ENCODE data around the gene ANKRD24.
"Not testable (repeated sequence)": the region's sequence is repeated elsewhere in the genome, so short reads cannot be mapped to it uniquely, and the experiment has no call there.

Gene ANKRD24

DNA sequence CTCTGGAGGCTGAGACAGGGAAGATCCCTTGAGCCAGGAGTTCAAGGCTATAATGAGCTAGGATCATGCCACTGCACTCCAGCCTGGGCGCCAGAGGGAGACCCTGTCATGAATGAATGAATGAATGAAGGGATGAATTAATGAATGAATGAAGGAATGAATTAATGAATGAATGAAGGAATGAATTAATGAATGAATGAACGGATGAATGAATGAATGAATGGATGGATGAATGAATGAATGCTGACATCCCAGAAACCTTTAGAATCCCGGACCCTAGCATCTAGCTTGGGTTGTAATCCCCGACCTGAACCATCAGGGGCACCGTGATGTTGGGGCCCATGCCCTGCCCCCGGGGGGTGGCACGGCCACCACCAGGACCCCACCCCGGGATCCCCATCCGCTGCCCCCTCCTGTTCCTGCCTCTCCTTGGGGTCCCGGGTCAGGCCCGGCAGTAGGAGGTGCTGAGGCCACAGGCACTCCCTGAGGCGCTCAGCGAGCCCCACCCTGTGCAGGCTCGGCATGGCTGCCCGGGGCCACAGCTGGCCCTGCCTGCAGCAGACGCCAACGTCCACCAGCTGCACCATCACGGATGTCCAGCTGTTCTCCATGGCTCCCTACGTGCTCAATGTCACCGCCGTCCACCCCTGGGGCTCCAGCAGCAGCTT, 50.3 kb downstream of the ANKRD24 start:
- H3K27ac ChIP-seq = no peak overlapping the region
- no peak overlapping the region for H3K9ac ChIP-seq
- H3K79me2 ChIP-seq (ENCODE audit: insufficient read depth, low read depth) = no peaks in the 10 kb centered on the region
- H4K20me1 ChIP-seq (ENCODE audit: insufficient read depth) = no peaks in the 10 kb centered on the region
- TF ChIP-seq, protein P1, sequence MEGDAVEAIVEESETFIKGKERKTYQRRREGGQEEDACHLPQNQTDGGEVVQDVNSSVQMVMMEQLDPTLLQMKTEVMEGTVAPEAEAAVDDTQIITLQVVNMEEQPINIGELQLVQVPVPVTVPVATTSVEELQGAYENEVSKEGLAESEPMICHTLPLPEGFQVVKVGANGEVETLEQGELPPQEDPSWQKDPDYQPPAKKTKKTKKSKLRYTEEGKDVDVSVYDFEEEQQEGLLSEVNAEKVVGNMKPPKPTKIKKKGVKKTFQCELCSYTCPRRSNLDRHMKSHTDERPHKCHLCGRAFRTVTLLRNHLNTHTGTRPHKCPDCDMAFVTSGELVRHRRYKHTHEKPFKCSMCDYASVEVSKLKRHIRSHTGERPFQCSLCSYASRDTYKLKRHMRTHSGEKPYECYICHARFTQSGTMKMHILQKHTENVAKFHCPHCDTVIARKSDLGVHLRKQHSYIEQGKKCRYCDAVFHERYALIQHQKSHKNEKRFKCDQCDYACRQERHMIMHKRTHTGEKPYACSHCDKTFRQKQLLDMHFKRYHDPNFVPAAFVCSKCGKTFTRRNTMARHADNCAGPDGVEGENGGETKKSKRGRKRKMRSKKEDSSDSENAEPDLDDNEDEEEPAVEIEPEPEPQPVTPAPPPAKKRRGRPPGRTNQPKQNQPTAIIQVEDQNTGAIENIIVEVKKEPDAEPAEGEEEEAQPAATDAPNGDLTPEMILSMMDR (conservative IDR thresholded peaks at IDR 0.05; ENCODE audit: low read depth, low read length) = no peak
- no peaks in the 10 kb centered on the region for H3K36me3 ChIP-seq (ENCODE audit: insufficient read depth)
- peaks cover 83% of the 10 kb centered on the region for H3K27me3 ChIP-seq (ENCODE audit: insufficient read depth, low read depth)
- no peak overlapping the region for H3K4me2 ChIP-seq
- H3K4me1 ChIP-seq (ENCODE audit: low read depth, poor library complexity, severe bottlenecking) = no peaks in the 10 kb centered on the region
- no peak overlapping the region for H3K4me3 ChIP-seq (IDR thresholded peaks at IDR 0.05; ENCODE audit: insufficient read depth, low read depth, low read length)
- no peak overlapping the region for H2AFZ ChIP-seq (ENCODE audit: low read depth)

DNA sequence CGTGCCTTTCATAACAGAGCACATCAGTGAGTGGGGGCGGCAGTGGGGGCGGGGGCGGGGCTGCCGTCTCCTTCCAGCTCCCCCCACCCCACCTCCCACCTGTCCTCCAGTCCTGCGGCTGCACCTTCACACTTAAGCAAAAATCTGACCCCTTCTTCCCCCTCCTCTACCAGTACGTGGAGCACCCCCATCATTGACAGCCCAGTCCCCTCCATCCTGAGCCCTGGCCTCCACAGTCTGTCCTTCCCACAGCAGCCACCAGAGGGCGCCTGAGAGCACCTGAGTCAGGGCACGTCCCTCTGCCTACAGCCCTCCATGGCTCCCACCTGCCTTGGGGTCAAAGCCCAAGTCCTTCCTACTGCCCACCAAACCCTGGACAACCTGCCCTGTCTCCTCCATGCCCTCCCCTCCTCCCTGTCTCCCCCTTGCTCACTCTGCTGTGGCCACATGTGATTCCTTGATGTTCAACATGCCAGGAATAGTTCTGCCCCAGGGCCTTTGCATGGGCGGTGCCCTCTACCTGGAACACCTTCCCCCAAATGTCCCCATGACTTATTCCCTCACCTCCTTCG, 50.9 kb downstream of the ANKRD24 start:
- TF ChIP-seq, protein P1 (conservative IDR thresholded peaks at IDR 0.05; ENCODE audit: low read depth, low read length) = peak; percentile 73
- Histone ChIP-seq H4K20me1 (ENCODE audit: insufficient read depth) (no peaks in the 10 kb centered on the region), H3K4me3 (IDR thresholded peaks at IDR 0.05; ENCODE audit: insufficient read depth, low read depth, low read length) (no peak overlapping the region), H3K4me2 (no peak overlapping the region), H2AFZ (ENCODE audit: low read depth) (no peak overlapping the region), H3K36me3 (ENCODE audit: insufficient read depth) (no peaks in the 10 kb centered on the region), H3K27ac (no peak overlapping the region), H3K9ac (no peak overlapping the region), H3K27me3 (ENCODE audit: insufficient read depth, low read depth) (peaks cover 80% of the 10 kb centered on the region), H3K79me2 (ENCODE audit: insufficient read depth, low read depth) (no peaks in the 10 kb centered on the region), H3K4me1 (ENCODE audit: low read depth, poor library complexity, severe bottlenecking) (no peaks in the 10 kb centered on the region)

DNA sequence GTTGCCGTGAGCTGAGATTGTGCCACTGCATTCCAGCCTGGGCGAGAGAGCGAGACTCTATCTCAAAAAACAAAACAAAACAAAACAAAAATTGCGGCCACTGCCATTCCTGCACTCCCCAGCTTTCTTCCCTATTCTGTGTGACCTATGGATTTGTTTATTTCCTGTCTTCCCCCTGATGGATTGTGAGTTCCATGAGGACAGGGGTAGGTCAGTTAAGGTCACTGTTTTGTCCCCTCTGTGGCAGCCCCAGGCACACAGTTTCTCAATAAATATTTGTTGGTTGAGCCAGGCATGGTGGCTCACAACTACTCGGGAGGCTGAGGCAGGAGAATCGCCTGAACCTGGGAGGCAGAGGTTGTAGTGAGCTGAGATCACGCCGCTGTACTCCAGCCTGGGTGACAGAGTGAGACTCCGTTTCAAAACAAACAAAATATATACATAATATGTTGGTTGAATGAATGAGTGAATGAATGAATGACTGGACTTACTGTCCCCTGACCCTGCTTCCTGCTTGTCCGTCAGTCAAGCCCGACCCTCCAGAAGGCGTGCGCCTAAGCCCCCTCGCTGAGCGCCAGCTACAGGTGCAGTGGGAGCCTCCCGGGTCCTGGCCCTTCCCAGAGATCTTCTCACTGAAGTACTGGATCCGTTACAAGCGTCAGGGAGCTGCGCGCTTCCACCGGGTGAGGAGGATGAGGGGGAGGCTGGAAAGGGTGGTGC, 51.8 kb downstream of the ANKRD24 start:
- H3K79me2 ChIP-seq (ENCODE audit: insufficient read depth, low read depth) = no peaks in the 10 kb centered on the region
- H3K27me3 ChIP-seq (ENCODE audit: insufficient read depth, low read depth) = peaks cover 77% of the 10 kb centered on the region; the same call in 1 of the 2 replicates
- H3K9ac ChIP-seq = no peak overlapping the region
- H3K27ac ChIP-seq = no peak overlapping the region
- no peaks in the 10 kb centered on the region for H3K4me1 ChIP-seq (ENCODE audit: low read depth, poor library complexity, severe bottlenecking)
- no peak overlapping the region for H3K4me3 ChIP-seq (IDR thresholded peaks at IDR 0.05; ENCODE audit: insufficient read depth, low read depth, low read length)
- TF ChIP-seq, protein P1 (conservative IDR thresholded peaks at IDR 0.05; ENCODE audit: low read depth, low read length) = no peak
- no peak overlapping the region for H3K4me2 ChIP-seq
- no peaks in the 10 kb centered on the region for H3K36me3 ChIP-seq (ENCODE audit: insufficient read depth)
- no peaks in the 10 kb centered on the region for H4K20me1 ChIP-seq (ENCODE audit: insufficient read depth)
- H2AFZ ChIP-seq (ENCODE audit: low read depth) = no peak overlapping the region

DNA sequence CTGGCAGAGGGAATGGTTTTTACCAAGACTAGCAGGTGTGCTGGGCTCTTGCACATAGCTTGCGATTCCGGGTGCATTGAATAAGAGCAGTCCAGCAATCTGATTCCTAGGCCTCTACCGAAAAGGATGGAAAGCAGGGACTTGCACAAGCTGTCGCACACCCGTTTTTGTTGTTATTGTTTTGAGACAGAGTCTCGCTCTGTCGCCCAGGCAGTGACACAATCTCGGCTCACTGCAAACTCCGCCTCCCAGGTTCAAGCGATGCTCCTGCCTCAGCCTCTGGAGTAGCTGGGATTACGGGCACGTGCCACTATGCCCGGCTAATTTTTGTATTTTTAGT, 52.3 kb downstream of the ANKRD24 start:
- Histone ChIP-seq H3K4me3 (IDR thresholded peaks at IDR 0.05; ENCODE audit: insufficient read depth, low read depth, low read length) (no peak overlapping the region), H3K27me3 (ENCODE audit: insufficient read depth, low read depth) (peaks cover 75% of the 10 kb centered on the region; the same call in 1 of the 2 replicates), H3K79me2 (ENCODE audit: insufficient read depth, low read depth) (no peaks in the 10 kb centered on the region), H3K4me2 (no peak overlapping the region), H2AFZ (ENCODE audit: low read depth) (no peak overlapping the region), H3K27ac (no peak overlapping the region), H3K4me1 (ENCODE audit: low read depth, poor library complexity, severe bottlenecking) (no peaks in the 10 kb centered on the region), H4K20me1 (ENCODE audit: insufficient read depth) (no peaks in the 10 kb centered on the region), H3K9ac (no peak overlapping the region), H3K36me3 (ENCODE audit: insufficient read depth) (no peaks in the 10 kb centered on the region)
- TF ChIP-seq, protein P1 (conservative IDR thresholded peaks at IDR 0.05; ENCODE audit: low read depth, low read length) = no peak

DNA sequence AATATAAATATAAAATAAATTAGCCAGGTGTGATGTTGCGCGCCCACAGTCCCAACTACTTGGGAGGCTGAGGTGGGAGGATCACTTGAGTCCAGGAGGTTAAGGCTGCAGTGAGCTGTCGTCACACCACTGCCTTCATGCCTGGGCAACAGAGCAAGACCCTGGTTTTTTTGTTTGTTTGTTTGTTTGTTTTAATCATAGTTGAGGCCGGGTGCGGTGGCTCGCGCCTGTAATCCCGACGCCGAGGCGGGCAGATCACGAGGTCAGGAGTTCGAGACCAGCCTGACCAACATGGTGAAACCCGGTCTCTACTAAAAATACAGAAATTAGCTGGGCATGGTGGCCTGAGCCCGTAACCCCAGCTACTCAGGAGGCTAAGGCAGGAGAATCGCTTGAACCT, 55.0 kb downstream of the ANKRD24 start:
- H3K27ac ChIP-seq; H3K4me2 ChIP-seq; H2AFZ ChIP-seq (ENCODE audit: low read depth); H3K9ac ChIP-seq; H3K4me1 ChIP-seq (ENCODE audit: low read depth, poor library complexity, severe bottlenecking); H3K79me2 ChIP-seq (ENCODE audit: insufficient read depth, low read depth); H3K36me3 ChIP-seq (ENCODE audit: insufficient read depth); H4K20me1 ChIP-seq (ENCODE audit: insufficient read depth); H3K4me3 ChIP-seq (IDR thresholded peaks at IDR 0.05; ENCODE audit: insufficient read depth, low read depth, low read length): not testable (repeated sequence)
- peaks cover 66% of the 10 kb centered on the region; the same call in 1 of the 2 replicates for H3K27me3 ChIP-seq (ENCODE audit: insufficient read depth, low read depth)

Measured in KMS-11 (cell line).